HCT116 (cell line): ENCODE measurements around the gene TFEB. TPM values are rescaled to one million over a fixed set of nuclear protein-coding genes. Genes with fewer than 3 reads are reported as not detected.

Experiments
- ATAC-seq: fragments of 200-7000 bp; cut with Tn5 transposase; 2 replicates; pipeline ENCODE4 v1.9.1; 2020; ENCODE audit warnings: mild to moderate bottlenecking, moderate library complexity
- BruUV-seq: library from RNA; stranded (reverse); fragments of 400-500 nt; replicated peaks from 2 replicates; lab custom pipeline; 2021; lab: Mats Ljungman, UMichigan
- CTCF ChIA-PET: fragments of 300-600 bp; sonication (Branson Sonifier 250); formaldehyde crosslinking; loops from one replicate; lab custom pipeline; 2021; ENCODE audit warnings: antibody characterized with exemption; lab: Charles Lee
- POLR2A ChIA-PET: fragments of 300-600, 350-600 bp; sonication (Branson Sonifier 250); formaldehyde crosslinking; loops from one replicate; lab custom pipeline; 2021; ENCODE audit warnings: antibody characterized with exemption; lab: Charles Lee
- RAD21 ChIA-PET, 2 experiments: fragments of 300-600 bp; sonication (Branson Sonifier 250); formaldehyde crosslinking; loops; one replicate each; lab custom pipeline; 2023; ENCODE audit warnings: low total read pairs in 2 of 2; ENCODE audit not compliant: uncharacterized antibody in 2 of 2, unreplicated experiment in 2 of 2, low non-redundant PET in 1 of 2; lab: Charles Lee
- DNase-seq: peaks from one replicate; pipeline ENCODE4 v3.0.0-alpha.2; 2010; ENCODE audit warnings: low read depth, low spot score
- H2AFZ ChIP-seq: fragments of 200-600 bp; shearing (Covaris generic), sonication (generic); 2 replicates; pipeline ENCODE4 v1.6.1; 2017; ENCODE audit warnings: low read depth, mixed run types, mixed read lengths, antibody characterized with exemption, low read length; ENCODE audit not compliant: poor library complexity, severe bottlenecking
- H3K27ac ChIP-seq: 2 replicates; pipeline ENCODE4 v1.5.1; 2012; ENCODE audit warnings: low read depth, low read length
- H3K27me3 ChIP-seq: fragments of 200-600 bp; sonication (generic); 2 replicates; pipeline ENCODE4 v1.6.1; 2016; ENCODE audit warnings: mixed run types, low read length, mixed read lengths; ENCODE audit not compliant: insufficient read depth
- H3K36me3 ChIP-seq, 2 experiments: fragments of 200-500 bp in 1 of 2; fragments of 200-600 bp in 1 of 2; sonication (Bioruptor generic) in 1 of 2; sonication (generic) in 1 of 2; 2 replicates each; pipeline versions ENCODE4 v1.5.1 to v1.6.1; 2014 to 2016; ENCODE audit warnings: low read length in 2 of 2, inconsistent platforms in 1 of 2, mixed read lengths in 1 of 2, mixed run types in 1 of 2; ENCODE audit not compliant: insufficient read depth in 2 of 2, control insufficient read depth in 1 of 2
- H3K4me1 ChIP-seq, 2 experiments: fragments of 200-600 bp in 1 of 2; sonication (generic) in 1 of 2; 2 replicates each; pipeline versions ENCODE4 v1.5.1 to v1.6.1; 2012 to 2017; ENCODE audit warnings: low read length in 2 of 2, inconsistent platforms in 1 of 2, mild to moderate bottlenecking in 1 of 2, mixed read lengths in 1 of 2, mixed run types in 1 of 2, moderate library complexity in 1 of 2; ENCODE audit not compliant: insufficient read depth in 2 of 2, control insufficient read depth in 1 of 2
- H3K4me2 ChIP-seq: fragments of 200-600 bp; sonication (generic); 2 replicates; pipeline ENCODE4 v1.6.1; 2017; ENCODE audit warnings: mixed run types, low read length, mixed read lengths
- H3K4me3 ChIP-seq, 2 experiments: fragments of 200-600 bp in 1 of 2; sonication (generic) in 1 of 2; replicated peaks in 1 of 2; 2 replicates each; pipeline ENCODE4 v1.5.1; 2011 to 2016; ENCODE audit warnings: low read length in 2 of 2, control low read depth in 1 of 2, low read depth in 1 of 2, mild to moderate bottlenecking in 1 of 2, mixed read lengths in 1 of 2, mixed run types in 1 of 2
- H3K79me2 ChIP-seq: fragments of 200-600 bp; sonication (generic); 2 replicates; pipeline ENCODE4 v1.6.1; 2017; ENCODE audit warnings: mild to moderate bottlenecking, mixed run types, low read length, moderate library complexity, mixed read lengths; ENCODE audit not compliant: insufficient read depth
- H3K9ac ChIP-seq: fragments of 200-600 bp; sonication (generic); 2 replicates; pipeline ENCODE4 v1.6.1; 2016; ENCODE audit warnings: low read length, mixed read lengths
- H3K9me2 ChIP-seq: fragments of 200-600 bp; sonication (generic), shearing (Covaris generic); 2 replicates; pipeline ENCODE4 v1.6.1; 2017; ENCODE audit warnings: mixed run types, mild to moderate bottlenecking, moderate library complexity; ENCODE audit not compliant: insufficient read depth
- H3K9me3 ChIP-seq, 2 experiments: fragments of 200-500 bp in 1 of 2; fragments of 200-600 bp in 1 of 2; sonication (Bioruptor generic) in 1 of 2; sonication (generic) in 1 of 2; 2 replicates each; pipeline ENCODE4 v1.6.1; 2014 to 2017; ENCODE audit warnings: low read length in 2 of 2, mixed read lengths in 2 of 2, inconsistent platforms in 1 of 2, low read depth in 1 of 2, mild to moderate bottlenecking in 1 of 2, mixed run types in 1 of 2, moderate library complexity in 1 of 2; ENCODE audit not compliant: control insufficient read depth in 1 of 2, insufficient read depth in 1 of 2
- H4K20me1 ChIP-seq: fragments of 200-600 bp; sonication (generic), shearing (Covaris generic); 2 replicates; pipeline ENCODE4 v1.6.1; 2017; ENCODE audit warnings: mixed run types, mild to moderate bottlenecking, moderate library complexity; ENCODE audit not compliant: insufficient read depth
- ATF3 ChIP-seq: IDR thresholded peaks from 2 replicates; pipeline ENCODE4 v1.6.1; 2012
- CBX3 ChIP-seq: IDR thresholded peaks from 2 replicates; pipeline ENCODE4 v1.6.1; 2012; ENCODE audit warnings: low read depth
- CEBPB ChIP-seq: IDR thresholded peaks from 2 replicates; pipeline ENCODE4 v1.6.1; 2012; ENCODE audit warnings: low read depth
- EGR1 ChIP-seq: IDR thresholded peaks from 2 replicates; pipeline ENCODE4 v1.6.1; 2012; ENCODE audit warnings: low read depth
- ELF1 ChIP-seq: IDR thresholded peaks from 2 replicates; pipeline ENCODE4 v1.6.1; 2012; ENCODE audit warnings: low read depth, borderline replicate concordance
- EZH2 ChIP-seq: fragments of 200-600 bp; sonication (generic); IDR thresholded peaks from 2 replicates; pipeline ENCODE4 v1.6.1; 2017; ENCODE audit warnings: antibody characterized with exemption, mixed run types
- FOSL1 ChIP-seq: IDR thresholded peaks from 2 replicates; pipeline ENCODE4 v1.6.1; 2012; ENCODE audit warnings: low read depth
- POLR2A ChIP-seq: IDR thresholded peaks from 2 replicates; pipeline ENCODE4 v1.7.0; 2011; ENCODE audit warnings: borderline replicate concordance; ENCODE audit not compliant: insufficient read depth, insufficient read length; ENCODE audit errors: extremely low read depth
- REST ChIP-seq: IDR thresholded peaks from 2 replicates; pipeline ENCODE4 v1.6.1; 2012; ENCODE audit warnings: low read depth
- SIN3A ChIP-seq: IDR thresholded peaks from 2 replicates; pipeline ENCODE4 v1.6.1; 2012; ENCODE audit warnings: low read depth
- SP1 ChIP-seq: IDR thresholded peaks from 2 replicates; pipeline ENCODE4 v1.6.1; 2012; ENCODE audit warnings: low read depth
- YY1 ChIP-seq: IDR thresholded peaks from 2 replicates; pipeline ENCODE4 v1.6.1; 2011; ENCODE audit warnings: low read length, low read depth, moderate library complexity, mild to moderate bottlenecking; ENCODE audit not compliant: insufficient replicate concordance; ENCODE audit errors: extremely low read depth
- ZBTB33 ChIP-seq: IDR thresholded peaks from 2 replicates; pipeline ENCODE4 v1.6.1; 2011; ENCODE audit warnings: mild to moderate bottlenecking, low read length, moderate library complexity; ENCODE audit not compliant: insufficient replicate concordance; ENCODE audit errors: extremely low read depth
- ZFX ChIP-seq: fragments of 450-650 bp; IDR thresholded peaks from 2 replicates; pipeline ENCODE4 v1.6.1; 2017
- intact Hi-C: fragments of 100-400 bp; cut with micrococcal nuclease; formaldehyde crosslinking; loops from 2 replicates; pipeline ENCODE4 v1.10.0; 2022
- total RNA-seq: library from RNA; stranded (reverse); gene quantifications from one replicate; pipeline ENCODE4 v1.2.1, GENCODE V29; 2021; ENCODE audit not compliant: unreplicated experiment
- TF ChIP-seq, protein P1 (sequence below), 3 experiments: fragments of 200-600 bp in 1 of 3; sonication (generic) in 1 of 3; IDR thresholded peaks in 2 of 3; conservative IDR thresholded peaks in 1 of 3; 2 replicates each; pipeline ENCODE4 v1.5.1; 2012 to 2017; ENCODE audit warnings: low read depth in 2 of 3, low read length in 2 of 3, antibody characterized with exemption in 1 of 3, borderline replicate concordance in 1 of 3, control low read depth in 1 of 3, mild to moderate bottlenecking in 1 of 3, mixed read lengths in 1 of 3, mixed run types in 1 of 3, moderate library complexity in 1 of 3; ENCODE audit not compliant: insufficient read depth in 1 of 3
- TF ChIP-seq, protein P2 (sequence below): IDR thresholded peaks from 2 replicates; pipeline ENCODE4 v1.6.1; 2012

Gene TFEB
- total RNA-seq, 1 experiment from 2014 or later, result 4.8 TPM

- H3K4me3 ChIP-seq, result no peak overlapping the region
- ATAC-seq (no peak), DNase-seq (no peak)
- RAD21 ChIA-PET, result no interaction called here
- no peaks in the 10 kb centered on the region for H3K9me2 ChIP-seq
- CTCF ChIA-PET, result no interaction called here
- intact Hi-C loops, result no loop called here
- no peaks in the 10 kb centered on the region for H3K9me3 ChIP-seq
- H4K20me1 ChIP-seq, result no peaks in the 10 kb centered on the region
- no TSS peak for BruUV-seq
- TF ChIP-seq EZH2, result no peak
- no peak for TF ChIP-seq ELF1
- TF ChIP-seq ZBTB33, result no peak
- TF ChIP-seq SIN3A, result no peak
- no peak for TF ChIP-seq SP1
- no peak for TF ChIP-seq CBX3
- TF ChIP-seq POLR2A, result no peak
- no peak for TF ChIP-seq EGR1
- no peak for TF ChIP-seq ATF3
- TF ChIP-seq YY1, result no peak
- no peak for TF ChIP-seq ZFX
- TF ChIP-seq, protein P1, sequence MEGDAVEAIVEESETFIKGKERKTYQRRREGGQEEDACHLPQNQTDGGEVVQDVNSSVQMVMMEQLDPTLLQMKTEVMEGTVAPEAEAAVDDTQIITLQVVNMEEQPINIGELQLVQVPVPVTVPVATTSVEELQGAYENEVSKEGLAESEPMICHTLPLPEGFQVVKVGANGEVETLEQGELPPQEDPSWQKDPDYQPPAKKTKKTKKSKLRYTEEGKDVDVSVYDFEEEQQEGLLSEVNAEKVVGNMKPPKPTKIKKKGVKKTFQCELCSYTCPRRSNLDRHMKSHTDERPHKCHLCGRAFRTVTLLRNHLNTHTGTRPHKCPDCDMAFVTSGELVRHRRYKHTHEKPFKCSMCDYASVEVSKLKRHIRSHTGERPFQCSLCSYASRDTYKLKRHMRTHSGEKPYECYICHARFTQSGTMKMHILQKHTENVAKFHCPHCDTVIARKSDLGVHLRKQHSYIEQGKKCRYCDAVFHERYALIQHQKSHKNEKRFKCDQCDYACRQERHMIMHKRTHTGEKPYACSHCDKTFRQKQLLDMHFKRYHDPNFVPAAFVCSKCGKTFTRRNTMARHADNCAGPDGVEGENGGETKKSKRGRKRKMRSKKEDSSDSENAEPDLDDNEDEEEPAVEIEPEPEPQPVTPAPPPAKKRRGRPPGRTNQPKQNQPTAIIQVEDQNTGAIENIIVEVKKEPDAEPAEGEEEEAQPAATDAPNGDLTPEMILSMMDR (IDR thresholded peaks at IDR 0.05 in 2 of 3, conservative IDR thresholded peaks at IDR 0.05 in 1 of 3; ENCODE audit: borderline replicate concordance in 1 of 3, insufficient read depth in 1 of 3, low read depth in 2 of 3, low read length in 2 of 3), result no peak
- TF ChIP-seq REST, result no peak
- TF ChIP-seq CEBPB, result no peak
- TF ChIP-seq, protein P2, sequence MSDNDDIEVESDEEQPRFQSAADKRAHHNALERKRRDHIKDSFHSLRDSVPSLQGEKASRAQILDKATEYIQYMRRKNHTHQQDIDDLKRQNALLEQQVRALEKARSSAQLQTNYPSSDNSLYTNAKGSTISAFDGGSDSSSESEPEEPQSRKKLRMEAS, result no peak
- TF ChIP-seq FOSL1, result no peak
- H3K4me2 ChIP-seq, result no peak overlapping the region
- peaks cover 2 to 4% of the 10 kb centered on the region in 2 experiments; a peak in 3 of 4 replicates for H3K4me1 ChIP-seq
- no peaks in the 10 kb centered on the region for H3K79me2 ChIP-seq
- H3K27me3 ChIP-seq, result no peaks in the 10 kb centered on the region
- H3K27ac ChIP-seq, result no peak overlapping the region
- no peak overlapping the region for H2AFZ ChIP-seq
- POLR2A ChIA-PET, result no interaction called here
- no peak overlapping the region for H3K9ac ChIP-seq
- H3K36me3 ChIP-seq, result no peaks in the 10 kb centered on the region
These were observed 58.1 kb downstream of the TFEB start for GRCh38 chr6:41677124-41677921.
